NB4 (cell line): ENCODE results near the gene TEX12.
"Not testable (repeated sequence)": the region's sequence is repeated elsewhere in the genome, so short reads cannot be mapped to it uniquely, and the experiment has no call there.

ENCODE experiments used
- DNase-seq: peaks from one replicate; pipeline ENCODE4 v3.0.0; 2010; ENCODE audit warnings: low read depth
- H3K4me3 ChIP-seq: one replicate; pipeline ENCODE4 v1.5.1; 2011; ENCODE audit warnings: mild to moderate bottlenecking, low read depth, low read length, moderate library complexity
- CTCF ChIP-seq: IDR thresholded peaks from one replicate; pipeline ENCODE4 v1.5.1; 2012; ENCODE audit warnings: low read depth, low read length
- MAX ChIP-seq: IDR thresholded peaks from 2 replicates; pipeline ENCODE4 v1.6.1; 2011; ENCODE audit warnings: low read depth, low read length
- MYC ChIP-seq: IDR thresholded peaks from 2 replicates; pipeline ENCODE4 v1.6.1; 2011; ENCODE audit warnings: low read depth, low read length
- POLR2A ChIP-seq: IDR thresholded peaks from 2 replicates; pipeline ENCODE4 v1.6.1; 2011; ENCODE audit warnings: mild to moderate bottlenecking; ENCODE audit not compliant: insufficient read length; ENCODE audit errors: extremely low read depth

Gene TEX12

GRCh38 chr11:112156153-112156955, 10.8 kb upstream of the TEX12 start:
- no peak for TF ChIP-seq POLR2A
- TF ChIP-seq MAX, result no peak
- no peak for TF ChIP-seq MYC
- TF ChIP-seq CTCF, result no peak
- DNase-seq, result no peak
- H3K4me3 ChIP-seq, result no peak overlapping the region

GRCh38 chr11:112156956-112157766, 10.0 kb upstream of the TEX12 start:
- peak; percentile 88 for DNase-seq
- TF ChIP-seq MAX (no peak), MYC (peak; percentile 27; the same call in 1 of the 2 replicates)
- no peak overlapping the region for H3K4me3 ChIP-seq

- TF ChIP-seq CTCF, result no peak
- no peak for TF ChIP-seq MYC
- no peak for TF ChIP-seq POLR2A
- TF ChIP-seq MAX, result no peak
- H3K4me3 ChIP-seq, result no peak overlapping the region
- peak; percentile 57 for DNase-seq
Observed at GRCh38 chr11:112159098-112160065, 7.8 kb upstream of the TEX12 start.

GRCh38 chr11:112160091-112160848, 6.9 kb upstream of the TEX12 start:
- no peak overlapping the region for H3K4me3 ChIP-seq
- TF ChIP-seq MAX (no peak), CTCF (no peak), MYC (no peak), POLR2A (no peak)
- no peak for DNase-seq

GRCh38 chr11:112161012-112161411, 6.2 kb upstream of the TEX12 start:
- DNase-seq, result no peak
- H3K4me3 ChIP-seq, result no peak overlapping the region
- TF ChIP-seq POLR2A (no peak), CTCF (no peak), MYC (no peak), MAX (no peak)

- not testable (repeated sequence) for DNase-seq
Observed at GRCh38 chr11:112162200-112162599, 5.0 kb upstream of the TEX12 start.

More at GRCh38 chr11:112162200-112162599, 5.0 kb upstream of the TEX12 start:
- not testable (repeated sequence) for H3K4me3 ChIP-seq
